Caco-2 (cell line): Measurements from ENCODE around the gene PCMTD2. TPM values are rescaled to one million over a fixed set of nuclear protein-coding genes. Genes with fewer than 3 reads are reported as not detected.

Experiments
- BruUV-seq: library from RNA; stranded (reverse); fragments of 400-500 nt; replicated peaks from 2 replicates; lab custom pipeline; 2021; lab: Mats Ljungman, UMichigan
- CTCF ChIA-PET: fragments of 300-600 bp; sonication (Branson Sonifier 250); formaldehyde crosslinking; loops from one replicate; lab custom pipeline; 2022; ENCODE audit warnings: antibody characterized with exemption; lab: Charles Lee
- POLR2A ChIA-PET: fragments of 300-600 bp; sonication (Branson Sonifier 250); formaldehyde crosslinking; loops from one replicate; lab custom pipeline; 2022; ENCODE audit warnings: antibody characterized with exemption; lab: Charles Lee
- DNase-seq, 2 experiments: peaks; one replicate each; pipeline versions ENCODE4 v3.0.0 to v3.0.0-alpha.2; 2020 to 2022
- H3K27me3 ChIP-seq: replicated peaks from 2 replicates; pipeline ENCODE4 v1.6.0; 2011; ENCODE audit warnings: low read length; ENCODE audit not compliant: control insufficient read depth, insufficient read depth
- H3K36me3 ChIP-seq: 2 replicates; pipeline ENCODE4 v1.5.1; 2011; ENCODE audit warnings: low read length; ENCODE audit not compliant: control insufficient read depth, insufficient read depth
- H3K4me1 ChIP-seq: fragments of 250-450 bp; sonication (Bioruptor Pico); 2 replicates; pipeline ENCODE4 v1.5.1; 2020; ENCODE audit warnings: mild to moderate bottlenecking
- H3K4me3 ChIP-seq: 2 replicates; pipeline ENCODE4 v1.5.1; 2011; ENCODE audit warnings: low read depth, mild to moderate bottlenecking, control low read depth, low read length
- H3K9me3 ChIP-seq: fragments of 250-450 bp; sonication (Bioruptor Pico); 2 replicates; pipeline ENCODE4 v1.5.1; 2020; ENCODE audit warnings: mild to moderate bottlenecking, moderate library complexity
- H3K27ac Mint-ChIP-seq: one replicate; pipeline ENCODE4 v1.8.0; 2022; ENCODE audit warnings: mixed read lengths; ENCODE audit not compliant: unreplicated experiment
- H3K27me3 Mint-ChIP-seq: one replicate; pipeline ENCODE4 v1.8.0; 2022; ENCODE audit warnings: mixed read lengths; ENCODE audit not compliant: insufficient read depth, unreplicated experiment
- H3K36me3 Mint-ChIP-seq: one replicate; pipeline ENCODE4 v1.8.0; 2022; ENCODE audit warnings: mild to moderate bottlenecking, mixed read lengths; ENCODE audit not compliant: insufficient read depth, unreplicated experiment
- H3K4me1 Mint-ChIP-seq: one replicate; pipeline ENCODE4 v1.8.0; 2022; ENCODE audit warnings: low read depth, mixed read lengths; ENCODE audit not compliant: unreplicated experiment
- H3K4me3 Mint-ChIP-seq: one replicate; pipeline ENCODE4 v1.8.0; 2022; ENCODE audit warnings: mild to moderate bottlenecking, moderate library complexity, mixed read lengths; ENCODE audit not compliant: unreplicated experiment
- H3K9me3 Mint-ChIP-seq: one replicate; pipeline ENCODE4 v1.8.0; 2022; ENCODE audit warnings: mixed read lengths; ENCODE audit not compliant: unreplicated experiment
- CTCF ChIP-seq, 2 experiments: fragments of 200-600 bp in 1 of 2; IDR thresholded peaks; 1 replicate in 1 of 2; 2 replicates in 1 of 2; pipeline versions ENCODE4 v1.5.1 to v1.8.0; 2011 to 2022; ENCODE audit warnings: antibody characterized with exemption in 1 of 2, control low read depth in 1 of 2, inconsistent platforms in 1 of 2, low read depth in 1 of 2, low read length in 1 of 2, mild to moderate bottlenecking in 1 of 2, moderate library complexity in 1 of 2; ENCODE audit not compliant: insufficient read depth in 1 of 2, severe bottlenecking in 1 of 2, unreplicated experiment in 1 of 2
- intact Hi-C: fragments of 100-400 bp; cut with micrococcal nuclease; formaldehyde crosslinking; loops from one replicate; pipeline ENCODE4 v1.10.0; 2022; ENCODE audit not compliant: unreplicated experiment
- total RNA-seq: library from RNA; stranded (reverse); gene quantifications from 2 replicates; pipeline ENCODE4 v1.2.3, GENCODE V29; 2022

PCMTD2 gene
- total RNA-seq, 1 experiment from 2014 or later: 101 TPM

DNA sequence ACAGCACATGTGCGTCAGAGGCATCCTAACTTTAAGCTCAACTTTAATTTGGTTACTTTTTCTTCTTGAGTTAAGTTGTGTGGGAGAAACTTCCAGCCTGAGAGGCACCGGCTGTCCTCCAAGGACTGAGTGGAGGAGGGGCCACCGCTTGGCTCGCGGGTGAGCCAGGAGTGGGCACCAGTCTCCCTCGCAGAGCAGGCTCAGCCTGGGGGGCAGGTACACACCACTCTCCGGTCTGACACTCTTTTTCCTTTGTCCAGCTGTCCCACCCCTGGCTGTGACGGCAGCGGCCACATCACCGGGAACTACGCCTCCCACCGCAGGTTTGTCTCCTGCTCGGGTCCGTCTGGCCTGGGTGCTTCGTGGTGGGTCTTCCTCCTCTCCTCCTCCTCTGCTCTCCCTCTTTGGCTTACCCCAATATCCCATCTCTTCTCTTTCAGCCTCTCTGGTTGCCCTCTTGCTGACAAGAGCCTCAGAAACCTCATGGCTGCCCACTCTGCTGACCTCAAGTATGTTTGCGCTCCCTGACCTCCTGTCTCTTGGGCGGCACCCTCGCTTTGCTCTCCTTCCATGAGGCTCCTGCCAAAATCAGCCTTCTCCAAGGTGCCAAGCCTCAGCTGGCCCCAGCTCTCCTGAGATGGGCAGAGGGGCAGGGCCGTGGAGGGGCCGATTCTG, 32.6 kb upstream of the PCMTD2 start:
- no TSS peak for BruUV-seq
- no peak overlapping the region for H3K4me3 ChIP-seq
- H3K4me3 Mint-ChIP-seq: no peak overlapping the region
- CTCF ChIA-PET: interaction anchor here (1.0 to 1.5 kb wide), 4 partner anchors 10 to 41 kb away, joined by 3 to 9 read pairs (median 4); partner anchors contain the start of gene PCMTD2
- H3K27ac Mint-ChIP-seq: peak overlapping the region; percentile 3
- H3K9me3 ChIP-seq: no peaks in the 10 kb centered on the region
- no peaks in the 10 kb centered on the region for H3K9me3 Mint-ChIP-seq
- TF ChIP-seq CTCF (IDR thresholded peaks at IDR 0.05; ENCODE audit: insufficient read depth in 1 of 2, low read depth in 1 of 2, low read length in 1 of 2, severe bottlenecking in 1 of 2, unreplicated experiment in 1 of 2): no peak
- H3K36me3 Mint-ChIP-seq: no peaks in the 10 kb centered on the region
- POLR2A ChIA-PET: no interaction called here
- H3K4me1 Mint-ChIP-seq: peaks cover 20% of the 10 kb centered on the region
- H3K27me3 Mint-ChIP-seq: peaks cover 9% of the 10 kb centered on the region
- H3K36me3 ChIP-seq: no peaks in the 10 kb centered on the region
- H3K4me1 ChIP-seq: peaks cover 51% of the 10 kb centered on the region
- intact Hi-C loops: loop anchor here (5.0 kb wide), 2 partner anchors 36 to 101 kb away; no protein-coding TSS in a partner anchor
- H3K27me3 ChIP-seq: no peaks in the 10 kb centered on the region
- DNase-seq: no peak

GRCh38 chr20:64223526-64224067, 32.0 kb upstream of the PCMTD2 start:
- Histone ChIP-seq H3K4me1 (peaks cover 51% of the 10 kb centered on the region), H3K36me3 (no peaks in the 10 kb centered on the region), H3K9me3 (no peaks in the 10 kb centered on the region), H3K4me3 (no peak overlapping the region), H3K27me3 (no peaks in the 10 kb centered on the region)
- TF ChIP-seq CTCF (IDR thresholded peaks at IDR 0.05; ENCODE audit: insufficient read depth in 1 of 2, low read depth in 1 of 2, low read length in 1 of 2, severe bottlenecking in 1 of 2, unreplicated experiment in 1 of 2): peak; percentile 31 to 63
- POLR2A ChIA-PET: no interaction called here
- Mint-ChIP-seq H3K9me3 (no peaks in the 10 kb centered on the region), H3K36me3 (no peaks in the 10 kb centered on the region), H3K4me1 (peaks cover 20% of the 10 kb centered on the region), H3K27ac (peak overlapping the region; percentile 30), H3K4me3 (no peak overlapping the region), H3K27me3 (peaks cover 14% of the 10 kb centered on the region)
- peak in 1 of 2 experiments; percentile 70 for DNase-seq
- BruUV-seq: no TSS peak
- intact Hi-C loops: loop anchor here (5.0 kb wide), 2 partner anchors 36 to 101 kb away; no protein-coding TSS in a partner anchor
- CTCF ChIA-PET: interaction anchor here (1.0 to 1.5 kb wide), 4 partner anchors 11 to 41 kb away, joined by 3 to 9 read pairs (median 4); partner anchors contain the start of gene PCMTD2

GRCh38 chr20:64224351-64225170, 31.0 kb upstream of the PCMTD2 start:
- no peak overlapping the region for H3K4me3 Mint-ChIP-seq
- TF ChIP-seq CTCF (IDR thresholded peaks at IDR 0.05; ENCODE audit: insufficient read depth in 1 of 2, low read depth in 1 of 2, low read length in 1 of 2, severe bottlenecking in 1 of 2, unreplicated experiment in 1 of 2): no peak
- H3K9me3 ChIP-seq: no peaks in the 10 kb centered on the region
- peaks cover 8% of the 10 kb centered on the region for H3K27me3 Mint-ChIP-seq
- no peak overlapping the region for H3K4me3 ChIP-seq
- intact Hi-C loops: loop anchor here (5.0 kb wide), 2 partner anchors 37 to 102 kb away; no protein-coding TSS in a partner anchor
- POLR2A ChIA-PET: no interaction called here
- no peaks in the 10 kb centered on the region for H3K36me3 Mint-ChIP-seq
- no TSS peak for BruUV-seq
- H3K9me3 Mint-ChIP-seq: no peaks in the 10 kb centered on the region
- peaks cover 20% of the 10 kb centered on the region for H3K4me1 Mint-ChIP-seq
- peak overlapping the region; percentile 30 for H3K27ac Mint-ChIP-seq
- DNase-seq: no peak
- no peaks in the 10 kb centered on the region for H3K36me3 ChIP-seq
- CTCF ChIA-PET: no interaction called here
- H3K4me1 ChIP-seq: peaks cover 47% of the 10 kb centered on the region
- no peaks in the 10 kb centered on the region for H3K27me3 ChIP-seq
